A549 treated with CpdA at 1 μM for 4 hours (cell line): ENCODE data around the gene PAGE3. TPM values are rescaled to one million over a fixed set of nuclear protein-coding genes. Genes with fewer than 3 reads are reported as not detected.

Experiments used
- total RNA-seq: library from RNA; stranded (reverse); fragments of 200-300 nt; extraction: Qiagen RNA extraction; gene quantifications from 5 replicates; pipeline ENCODE4 v1.2.3, GENCODE V29; 2022; ENCODE audit warnings: low read depth

Gene PAGE3
- total RNA-seq: not detected in 5 replicates

GRCh38 chrX:55264816-55265215 lies at the start of gene PAGE3:
Gene PAGE3, minus strand, starts transcription at chrX:55264916. Its CDS starts 1,013 bp downstream, at chrX:55263903.

GRCh38 chrX:55220119-55220794 lies 44.5 kb downstream of the PAGE3 start, which contains the start of gene PAGE5:
Gene PAGE5, plus strand, starts transcription at chrX:55220346. Its CDS starts 1,037 bp downstream, at chrX:55221383.

Other genes starting within 250 kb of the PAGE3 start
- not detected in 5 replicates for gene ALAS2, start 233.9 kb downstream of the PAGE3 start, total RNA-seq
- not detected in 5 replicates for gene PAGE2B, start 189.9 kb downstream of the PAGE3 start, total RNA-seq
- gene PAGE2, start 175.9 kb downstream of the PAGE3 start, total RNA-seq: not detected in 5 replicates
- not detected in 5 replicates for gene PAGE5, start 44.6 kb downstream of the PAGE3 start, total RNA-seq
- 6.7 to 7.6 TPM (median 6.9 TPM) in 5 replicates for gene MAGEH1, start 187.2 kb upstream of the PAGE3 start, total RNA-seq
- 0.32 to 0.71 TPM (median 0.52 TPM) in 5 replicates for gene USP51, start 224.9 kb upstream of the PAGE3 start, total RNA-seq